PC-3 (cell line): Measurements from ENCODE around the gene NUDT22. TPM values are rescaled to one million over a fixed set of nuclear protein-coding genes. Genes with fewer than 3 reads are reported as not detected.

Experiments
- ATAC-seq: fragments of 200-7000 bp; cut with Tn5 transposase; 2 replicates; pipeline ENCODE4 v1.9.1; 2020; ENCODE audit warnings: mild to moderate bottlenecking, moderate library complexity
- BruUV-seq: library from RNA; stranded (reverse); fragments of 400-500 nt; replicated peaks from 2 replicates; lab custom pipeline; 2021; lab: Mats Ljungman, UMichigan
- CTCF ChIA-PET: fragments of 300-600 bp; sonication (Branson Sonifier 250); formaldehyde crosslinking; loops from one replicate; lab custom pipeline; 2022; ENCODE audit warnings: antibody characterized with exemption; lab: Charles Lee
- POLR2A ChIA-PET: fragments of 300-600 bp; sonication (Branson Sonifier 250); formaldehyde crosslinking; loops from one replicate; lab custom pipeline; 2022; ENCODE audit warnings: antibody characterized with exemption; ENCODE audit not compliant: unreplicated experiment; lab: Charles Lee
- DNase-seq: peaks from one replicate; pipeline ENCODE4 v3.0.0-alpha.2; 2015
- H2AFZ ChIP-seq: fragments of 300-600 bp; sonication (generic); 2 replicates; pipeline ENCODE4 v1.6.0; 2016; ENCODE audit warnings: antibody characterized with exemption, low read length
- H3F3A ChIP-seq: fragments of 300-600 bp; sonication (generic); one replicate; pipeline ENCODE4 v1.6.0; 2017; ENCODE audit warnings: antibody characterized with exemption, low read length, control low read depth, mild to moderate bottlenecking; ENCODE audit not compliant: unreplicated experiment
- H3K27ac ChIP-seq: fragments of 300-600 bp; sonication (generic); 2 replicates; pipeline ENCODE4 v1.5.1; 2016; ENCODE audit warnings: mild to moderate bottlenecking, low read length
- H3K27me3 ChIP-seq: fragments of 300-600 bp; sonication (generic); 2 replicates; pipeline ENCODE4 v1.6.1; 2016; ENCODE audit warnings: low read length, mixed read lengths
- H3K36me3 ChIP-seq: fragments of 300-600 bp; sonication (generic); 2 replicates; pipeline ENCODE4 v1.6.1; 2016; ENCODE audit warnings: low read depth, mixed run types, low read length, mixed read lengths
- H3K4me1 ChIP-seq: fragments of 300-600 bp; sonication (generic); 2 replicates; pipeline ENCODE4 v1.5.1; 2016; ENCODE audit warnings: low read length; ENCODE audit not compliant: insufficient read depth
- H3K4me2 ChIP-seq: fragments of 300-600 bp; sonication (generic); 2 replicates; pipeline ENCODE4 v1.6.0; 2016; ENCODE audit warnings: low read length
- H3K4me3 ChIP-seq: fragments of 300-600 bp; sonication (generic); 2 replicates; pipeline ENCODE4 v1.5.1; 2016; ENCODE audit warnings: mild to moderate bottlenecking, low read length, mixed read lengths
- H3K79me2 ChIP-seq: fragments of 300-600 bp; sonication (generic); 2 replicates; pipeline ENCODE4 v1.6.1; 2017; ENCODE audit warnings: low read length, mixed read lengths
- H3K9ac ChIP-seq: fragments of 300-600 bp; sonication (generic); 2 replicates; pipeline ENCODE4 v1.6.0; 2016; ENCODE audit warnings: mild to moderate bottlenecking, low read length
- H3K9me2 ChIP-seq: fragments of 300-600 bp; sonication (generic); replicated peaks from 2 replicates; pipeline ENCODE4 v1.6.1; 2016; ENCODE audit warnings: mixed run types, low read length, mixed read lengths
- H3K9me3 ChIP-seq: fragments of 300-600 bp; sonication (generic); 2 replicates; pipeline ENCODE4 v1.6.1; 2016; ENCODE audit warnings: low read length, mixed read lengths
- H4K20me1 ChIP-seq: fragments of 300-600 bp; sonication (generic); 2 replicates; pipeline ENCODE4 v1.6.1; 2016; ENCODE audit warnings: low read length, mixed read lengths
- EZH2 ChIP-seq: fragments of 300-600 bp; sonication (generic); IDR thresholded peaks from one replicate; pipeline ENCODE4 v1.6.1; 2017; ENCODE audit warnings: antibody characterized with exemption, mild to moderate bottlenecking, low read length; ENCODE audit not compliant: unreplicated experiment
- EZH2phosphoT487 ChIP-seq: fragments of 300-600 bp; sonication (generic); IDR thresholded peaks from 2 replicates; pipeline ENCODE4 v1.6.1; 2018; ENCODE audit warnings: mild to moderate bottlenecking, antibody characterized with exemption, low read length, borderline replicate concordance
- intact Hi-C: fragments of 100-400 bp; cut with micrococcal nuclease; formaldehyde crosslinking; loops from 2 replicates; pipeline ENCODE4 v1.9.0; 2023
- total RNA-seq: library from RNA; depleted of rRNA; stranded (reverse); fragments of >200 nt; gene quantifications from 2 replicates; pipeline ENCODE4 v1.2.3, GENCODE V29; 2014
- TF ChIP-seq, protein P1 (sequence below): fragments of 300-600 bp; sonication (generic); conservative IDR thresholded peaks from 2 replicates; pipeline ENCODE4 v1.5.1; 2017; ENCODE audit warnings: antibody characterized with exemption, low read depth, mild to moderate bottlenecking, low read length

The NUDT22 gene
- total RNA-seq, 1 experiment from 2014 or later = 98.3 TPM

GRCh38 chr11:64229090-64229743, 3.1 kb downstream of the NUDT22 start:
- ChIA-PET POLR2A (no interaction called here), CTCF (interaction anchor here (1.4 kb wide), 1 partner anchor 25 kb away, joined by 15 read pairs; no protein-coding TSS in a partner anchor)
- ATAC-seq (no peak), DNase-seq (no peak)
- Histone ChIP-seq H3F3A (no peaks in the 10 kb centered on the region), H3K36me3 (no peaks in the 10 kb centered on the region), H3K9me2 (no peaks in the 10 kb centered on the region), H3K4me2 (no peak overlapping the region; the same call in 1 of the 2 replicates), H2AFZ (no peak overlapping the region), H3K27ac (no peak overlapping the region), H3K9me3 (no peaks in the 10 kb centered on the region), H3K4me1 (peaks cover 41% of the 10 kb centered on the region), H3K4me3 (no peak overlapping the region), H4K20me1 (no peaks in the 10 kb centered on the region), H3K27me3 (no peaks in the 10 kb centered on the region), H3K9ac (no peak overlapping the region), H3K79me2 (peaks cover 25% of the 10 kb centered on the region)
- intact Hi-C loops = no loop called here
- TF ChIP-seq, protein P1, sequence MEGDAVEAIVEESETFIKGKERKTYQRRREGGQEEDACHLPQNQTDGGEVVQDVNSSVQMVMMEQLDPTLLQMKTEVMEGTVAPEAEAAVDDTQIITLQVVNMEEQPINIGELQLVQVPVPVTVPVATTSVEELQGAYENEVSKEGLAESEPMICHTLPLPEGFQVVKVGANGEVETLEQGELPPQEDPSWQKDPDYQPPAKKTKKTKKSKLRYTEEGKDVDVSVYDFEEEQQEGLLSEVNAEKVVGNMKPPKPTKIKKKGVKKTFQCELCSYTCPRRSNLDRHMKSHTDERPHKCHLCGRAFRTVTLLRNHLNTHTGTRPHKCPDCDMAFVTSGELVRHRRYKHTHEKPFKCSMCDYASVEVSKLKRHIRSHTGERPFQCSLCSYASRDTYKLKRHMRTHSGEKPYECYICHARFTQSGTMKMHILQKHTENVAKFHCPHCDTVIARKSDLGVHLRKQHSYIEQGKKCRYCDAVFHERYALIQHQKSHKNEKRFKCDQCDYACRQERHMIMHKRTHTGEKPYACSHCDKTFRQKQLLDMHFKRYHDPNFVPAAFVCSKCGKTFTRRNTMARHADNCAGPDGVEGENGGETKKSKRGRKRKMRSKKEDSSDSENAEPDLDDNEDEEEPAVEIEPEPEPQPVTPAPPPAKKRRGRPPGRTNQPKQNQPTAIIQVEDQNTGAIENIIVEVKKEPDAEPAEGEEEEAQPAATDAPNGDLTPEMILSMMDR = no peak
- TF ChIP-seq EZH2phosphoT487 = no peak
- TF ChIP-seq EZH2 = no peak
- no TSS peak for BruUV-seq

DNA sequence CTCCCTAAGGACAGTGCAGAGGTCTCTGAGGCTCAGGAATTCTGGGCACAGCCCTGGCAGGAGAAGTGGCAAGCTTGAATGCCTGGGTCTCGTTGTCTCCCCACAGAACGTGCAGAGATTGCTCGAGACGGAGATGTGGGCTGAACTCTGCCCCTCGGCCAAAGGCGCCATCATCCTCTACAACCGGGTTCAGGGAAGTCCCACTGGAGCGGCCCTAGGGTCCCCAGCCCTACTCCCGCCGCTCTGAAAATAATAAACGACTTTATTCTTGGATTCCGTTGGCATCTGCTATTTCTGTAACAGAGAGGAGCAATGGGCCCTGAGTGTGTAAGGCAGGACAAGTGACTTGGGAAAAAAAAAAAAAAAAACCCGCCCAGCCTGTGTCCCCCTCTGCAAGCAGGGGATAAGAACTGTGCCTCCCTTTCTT, 3.7 kb downstream of the NUDT22 start:
- peak overlapping the region; percentile 85 for H3K4me2 ChIP-seq
- H3K27me3 ChIP-seq = no peaks in the 10 kb centered on the region
- peak overlapping the region; percentile 88 for H3K4me3 ChIP-seq
- no peaks in the 10 kb centered on the region for H3K9me3 ChIP-seq
- H2AFZ ChIP-seq = peak overlapping the region; percentile 84
- no peak overlapping the region for H3K27ac ChIP-seq
- H3K4me1 ChIP-seq = peaks cover 38% of the 10 kb centered on the region
- TF ChIP-seq EZH2 = no peak
- TF ChIP-seq, protein P1 = no peak
- TF ChIP-seq EZH2phosphoT487 = no peak
- no peak for ATAC-seq
- no peaks in the 10 kb centered on the region for H3K9me2 ChIP-seq
- no peaks in the 10 kb centered on the region for H4K20me1 ChIP-seq
- H3K79me2 ChIP-seq = peaks cover 25% of the 10 kb centered on the region
- no peak for DNase-seq
- H3K36me3 ChIP-seq = no peaks in the 10 kb centered on the region
- ChIA-PET CTCF (interaction anchor here (0.6 to 1.4 kb wide), 2 partner anchors 25 to 127 kb away, joined by 3 to 15 read pairs; no protein-coding TSS in a partner anchor), POLR2A (no interaction called here)
- no TSS peak for BruUV-seq
- no peaks in the 10 kb centered on the region for H3F3A ChIP-seq
- intact Hi-C loops = loop anchor here (5.0 kb wide), 1 partner anchor 42 kb away; the partner anchor contains the start of gene STIP1
- H3K9ac ChIP-seq = peak overlapping the region; percentile 71
